SK-N-MC (cell line): ENCODE data around the gene C6orf47.

Experiments
- DNase-seq: peaks from one replicate; pipeline ENCODE4 v3.0.0-alpha.2; 2011; ENCODE audit warnings: low read depth, low spot score
- H3K27ac ChIP-seq: fragments of 200-600 bp; sonication (generic); 2 replicates; pipeline ENCODE4 v1.5.1; 2016; ENCODE audit warnings: mixed run types
- H3K36me3 ChIP-seq: fragments of 200-600 bp; sonication (generic); 2 replicates; pipeline ENCODE4 v1.6.1; 2017; ENCODE audit warnings: antibody characterized with exemption, low read length, mixed read lengths; ENCODE audit not compliant: insufficient read depth
- H3K4me3 ChIP-seq: fragments of 200-600 bp; sonication (generic); 2 replicates; pipeline ENCODE4 v1.5.1; 2016
- H3K9ac ChIP-seq: fragments of 200-600 bp; sonication (generic); 2 replicates; pipeline ENCODE4 v1.8.0; 2017; ENCODE audit warnings: mixed run types, mixed read lengths; ENCODE audit not compliant: insufficient read length
- H3K9me3 ChIP-seq: fragments of 200-600 bp; sonication (generic); 2 replicates; pipeline ENCODE4 v1.6.1; 2017; ENCODE audit warnings: low read depth, mild to moderate bottlenecking, antibody characterized with exemption, low read length, moderate library complexity, mixed read lengths
- EZH2 ChIP-seq: fragments of 200-600 bp; sonication (generic); IDR thresholded peaks from one replicate; pipeline ENCODE4 v1.6.1; 2017; ENCODE audit warnings: antibody characterized with exemption
- FOXP2 ChIP-seq: optimal IDR thresholded peaks from 2 replicates; pipeline ENCODE3; 2011; ENCODE audit warnings: mild to moderate bottlenecking, moderate library complexity; ENCODE audit not compliant: insufficient read depth; ENCODE audit errors: extremely low read length, control extremely low read depth
- POLR2AphosphoS5 ChIP-seq: IDR thresholded peaks from 2 replicates; pipeline ENCODE4 v1.6.1; 2012; ENCODE audit warnings: mild to moderate bottlenecking, low read depth, low read length, borderline replicate concordance

Gene C6orf47

DNA sequence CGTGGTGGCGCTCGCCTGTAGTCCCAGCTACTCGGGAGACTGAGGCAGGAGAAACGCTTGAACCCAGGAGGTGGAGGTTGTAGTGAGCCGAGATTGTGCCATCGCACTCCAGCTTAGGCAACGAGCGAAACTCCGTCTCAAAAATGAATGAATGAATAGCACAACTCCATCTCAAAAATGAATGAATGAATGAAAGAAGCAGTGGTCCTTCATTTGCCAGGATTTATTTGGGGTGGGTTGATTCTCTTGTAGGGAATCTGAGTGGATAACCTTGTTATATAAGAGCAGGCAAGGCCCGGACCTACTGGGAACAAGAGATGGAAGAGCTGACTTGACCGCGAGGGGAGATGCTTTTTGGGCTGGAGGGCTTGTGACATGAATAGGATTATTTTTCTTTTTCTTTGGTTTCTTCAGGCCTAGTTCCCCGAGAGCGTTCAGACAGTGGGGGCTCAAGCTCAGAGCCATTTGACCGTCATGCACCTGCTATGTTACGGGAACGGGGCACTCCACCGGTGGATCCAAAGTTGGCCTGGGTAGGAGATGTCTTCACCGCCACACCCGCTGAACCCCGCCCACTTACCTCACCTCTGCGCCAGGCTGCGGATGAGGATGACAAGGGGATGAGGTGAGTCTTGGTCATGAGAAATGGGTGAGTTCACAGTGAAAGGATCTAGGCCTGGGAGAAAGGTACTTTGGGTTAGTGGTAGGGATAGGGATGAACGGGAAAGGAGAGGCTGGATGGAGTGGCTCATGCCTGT is 30.2 kb downstream of the C6orf47 start:
- Histone ChIP-seq H3K9me3 (no peaks in the 10 kb centered on the region), H3K4me3 (no peak overlapping the region), H3K9ac (no peak overlapping the region), H3K27ac (no peak overlapping the region), H3K36me3 (peaks cover 100% of the 10 kb centered on the region)
- TF ChIP-seq FOXP2 (no peak), POLR2AphosphoS5 (0 out of 2 replicates have a peak, but pooled peaks have one; percentile 13), EZH2 (no peak)
- DNase-seq = no peak

DNA sequence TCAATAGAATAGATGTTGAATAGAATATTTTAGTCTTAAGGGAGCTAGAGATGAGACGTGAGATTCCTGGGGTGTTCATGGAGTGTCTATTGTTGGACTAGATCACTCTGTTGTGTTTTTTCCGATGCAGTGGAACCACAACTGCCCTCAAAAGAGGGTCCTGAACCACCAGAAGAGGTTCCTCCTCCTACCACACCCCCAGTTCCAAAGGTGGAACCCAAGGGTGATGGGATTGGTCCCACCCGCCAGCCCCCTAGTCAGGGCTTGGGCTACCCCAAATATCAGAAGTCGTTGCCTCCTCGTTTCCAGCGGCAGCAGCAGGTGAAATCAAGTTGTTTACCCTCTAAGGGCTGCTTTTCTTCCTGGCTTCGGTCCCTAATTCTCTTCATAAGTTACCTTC is 31.6 kb downstream of the C6orf47 start:
- H3K9me3 ChIP-seq = no peaks in the 10 kb centered on the region
- no peak for DNase-seq
- peaks cover 100% of the 10 kb centered on the region for H3K36me3 ChIP-seq
- H3K4me3 ChIP-seq = no peak overlapping the region
- no peak overlapping the region for H3K9ac ChIP-seq
- TF ChIP-seq POLR2AphosphoS5 (no peak), FOXP2 (no peak), EZH2 (no peak)
- no peak overlapping the region; the same call in 1 of the 2 replicates for H3K27ac ChIP-seq

DNA sequence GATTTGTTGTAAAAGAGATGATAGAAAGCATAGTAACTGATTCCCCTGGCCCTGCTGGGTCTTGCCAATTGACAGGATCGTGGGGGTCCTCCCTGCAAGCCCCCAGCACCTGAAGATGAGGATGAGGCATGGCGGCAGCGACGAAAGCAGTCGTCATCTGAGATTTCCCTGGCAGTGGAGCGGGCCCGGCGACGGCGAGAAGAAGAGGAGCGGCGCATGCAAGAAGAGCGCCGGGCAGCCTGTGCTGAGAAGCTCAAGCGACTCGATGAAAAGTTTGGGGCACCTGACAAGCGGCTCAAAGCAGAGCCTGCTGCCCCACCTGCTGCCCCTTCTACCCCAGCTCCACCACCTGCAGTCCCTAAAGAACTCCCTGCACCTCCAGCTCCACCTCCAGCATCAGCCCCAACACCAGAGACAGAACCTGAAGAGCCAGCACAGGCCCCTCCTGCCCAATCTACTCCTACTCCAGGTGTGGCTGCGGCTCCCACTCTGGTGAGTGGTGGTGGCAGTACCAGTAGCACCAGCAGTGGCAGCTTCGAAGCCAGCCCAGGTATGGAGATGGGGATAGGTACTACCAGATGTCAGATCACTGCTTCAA is 32.8 kb downstream of the C6orf47 start:
- TF ChIP-seq FOXP2 = no peak
- TF ChIP-seq EZH2 = no peak
- TF ChIP-seq POLR2AphosphoS5 = no peak
- DNase-seq = no peak
- Histone ChIP-seq H3K9me3 (no peaks in the 10 kb centered on the region), H3K4me3 (no peak overlapping the region), H3K36me3 (peaks cover 100% of the 10 kb centered on the region), H3K27ac (no peak overlapping the region), H3K9ac (no peak overlapping the region)

DNA sequence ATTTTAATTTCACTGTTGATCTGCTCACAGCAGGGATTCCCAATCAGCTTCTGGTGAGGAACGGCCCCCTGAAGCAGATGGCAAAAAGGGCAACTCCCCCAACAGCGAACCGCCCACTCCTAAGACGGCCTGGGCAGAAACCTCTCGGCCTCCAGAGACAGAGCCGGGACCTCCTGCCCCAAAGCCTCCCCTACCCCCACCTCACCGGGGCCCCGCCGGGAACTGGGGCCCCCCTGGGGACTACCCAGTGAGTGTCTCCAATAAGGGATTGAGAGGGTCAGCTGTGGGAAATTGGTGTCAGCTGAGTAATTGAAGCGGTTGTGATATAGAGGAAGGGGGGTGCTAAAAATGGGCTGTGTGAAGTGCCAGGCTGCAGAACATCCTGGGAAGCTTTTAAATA is 33.6 kb downstream of the C6orf47 start:
- Histone ChIP-seq H3K27ac (no peak overlapping the region), H3K4me3 (no peak overlapping the region), H3K9me3 (no peaks in the 10 kb centered on the region), H3K36me3 (peaks cover 100% of the 10 kb centered on the region), H3K9ac (no peak overlapping the region)
- TF ChIP-seq EZH2 = no peak
- TF ChIP-seq FOXP2 = no peak
- no peak for TF ChIP-seq POLR2AphosphoS5
- DNase-seq = no peak

DNA sequence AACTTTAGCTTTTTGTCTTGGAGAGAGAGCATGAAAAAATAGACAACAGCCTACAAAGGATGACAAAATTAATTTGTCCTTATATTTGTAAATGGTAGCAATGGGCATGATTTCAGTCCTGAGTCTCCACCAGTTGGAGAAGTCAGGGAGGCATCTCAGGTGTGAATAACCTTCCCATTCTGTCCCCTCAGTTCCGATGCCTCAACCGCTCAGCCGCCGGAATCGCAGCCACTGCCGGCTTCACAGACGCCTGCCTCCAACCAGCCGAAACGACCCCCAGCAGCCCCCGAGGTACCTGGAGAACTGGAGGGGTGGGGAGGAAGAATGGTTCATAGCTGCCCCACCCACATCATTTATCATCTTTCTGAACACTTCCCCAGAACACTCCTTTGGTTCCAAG is 36.5 kb downstream of the C6orf47 start:
- TF ChIP-seq POLR2AphosphoS5 = no peak
- TF ChIP-seq EZH2 = no peak
- no peak for TF ChIP-seq FOXP2
- H3K4me3 ChIP-seq = no peak overlapping the region
- H3K36me3 ChIP-seq = peaks cover 78% of the 10 kb centered on the region
- no peaks in the 10 kb centered on the region for H3K9me3 ChIP-seq
- H3K27ac ChIP-seq = no peak overlapping the region
- H3K9ac ChIP-seq = no peak overlapping the region
- DNase-seq = no peak

DNA sequence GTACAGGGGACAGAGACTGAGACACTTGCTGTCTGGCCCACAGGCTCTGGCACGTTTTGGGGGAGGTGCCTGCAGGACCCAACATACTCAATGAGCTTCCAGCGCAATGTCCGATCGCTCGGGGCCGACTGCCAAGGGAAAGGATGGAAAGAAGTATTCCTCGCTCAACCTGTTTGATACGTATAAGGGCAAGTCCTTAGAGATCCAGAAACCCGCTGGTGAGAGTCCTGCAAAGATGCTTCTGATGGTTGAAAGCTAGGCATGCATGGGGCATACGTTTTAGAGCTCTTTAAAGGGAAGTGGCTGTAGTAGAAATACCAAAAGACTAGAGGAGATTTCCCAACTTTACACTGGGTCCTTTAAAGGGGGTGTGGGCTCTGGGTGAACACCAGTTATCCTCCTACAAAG is 37.9 kb downstream of the C6orf47 start:
- Histone ChIP-seq H3K36me3 (peaks cover 65% of the 10 kb centered on the region), H3K9me3 (no peaks in the 10 kb centered on the region), H3K4me3 (peak overlapping the region; percentile 100), H3K9ac (peak overlapping the region; percentile 99), H3K27ac (peak overlapping the region; percentile 98; the same call in 1 of the 2 replicates)
- no peak for TF ChIP-seq FOXP2
- no peak for TF ChIP-seq POLR2AphosphoS5
- TF ChIP-seq EZH2 = no peak
- DNase-seq = no peak

DNA sequence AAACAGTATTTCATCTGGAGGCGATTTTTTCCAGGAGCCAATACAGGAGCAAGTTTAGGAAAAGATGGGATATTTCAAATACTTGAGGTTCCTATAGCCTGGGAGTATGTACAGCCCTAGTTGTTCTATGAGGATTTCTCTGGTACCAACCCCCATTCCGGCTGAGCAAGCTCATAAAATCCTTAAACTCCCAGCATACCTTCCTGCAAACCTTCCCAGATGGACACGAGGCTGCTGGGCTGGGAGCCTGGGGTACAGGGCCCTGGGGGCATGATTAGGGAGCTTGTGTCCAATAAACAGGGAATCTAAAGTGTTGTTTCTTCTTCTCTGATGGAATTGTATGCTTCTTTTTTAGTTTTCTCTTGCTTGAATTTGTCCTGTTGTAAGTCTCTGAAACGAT is 38.6 kb downstream of the C6orf47 start:
- peak overlapping the region; percentile 98 for H3K27ac ChIP-seq
- TF ChIP-seq FOXP2 = no peak
- TF ChIP-seq EZH2 = no peak
- TF ChIP-seq POLR2AphosphoS5 = no peak
- peak overlapping the region; percentile 100 for H3K4me3 ChIP-seq
- peak overlapping the region; percentile 99 for H3K9ac ChIP-seq
- no peaks in the 10 kb centered on the region for H3K9me3 ChIP-seq
- no peak for DNase-seq
- H3K36me3 ChIP-seq = peaks cover 58% of the 10 kb centered on the region

DNA sequence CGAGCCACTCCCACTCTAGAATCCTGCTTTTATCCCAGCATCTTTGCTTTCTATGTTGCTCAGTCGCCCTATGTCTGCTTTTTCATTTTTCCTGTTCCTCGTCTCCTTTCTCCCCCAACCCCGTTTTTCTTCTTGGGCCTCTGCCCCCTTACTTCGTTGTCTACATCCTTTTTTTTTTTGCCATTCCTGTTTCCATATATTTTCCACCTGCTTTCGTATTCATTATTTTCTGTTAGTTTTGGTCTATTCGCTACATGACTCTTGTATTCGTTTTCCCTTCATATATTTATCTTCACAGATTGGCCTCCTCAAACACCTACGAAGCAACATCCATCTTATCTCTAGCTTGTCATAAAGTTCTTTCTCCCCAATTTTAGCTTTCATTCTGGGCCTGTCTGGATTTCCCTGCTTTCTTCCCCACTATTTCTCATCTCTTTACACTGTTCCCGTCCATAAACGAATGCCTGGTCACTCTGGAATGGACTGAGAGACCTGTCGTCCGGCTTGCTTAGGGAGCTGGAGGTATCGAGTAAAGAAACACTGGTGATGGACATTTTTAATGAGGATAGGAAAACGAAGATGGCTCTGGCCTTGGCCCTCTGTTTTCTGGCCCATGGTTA is 39.1 kb downstream of the C6orf47 start:
- Histone ChIP-seq H3K4me3 (peak overlapping the region; percentile 100), H3K27ac (peak overlapping the region; percentile 98), H3K36me3 (peaks cover 52% of the 10 kb centered on the region), H3K9ac (peak overlapping the region; percentile 99), H3K9me3 (no peaks in the 10 kb centered on the region)
- DNase-seq = no peak
- TF ChIP-seq FOXP2 = no peak
- TF ChIP-seq POLR2AphosphoS5 = no peak
- no peak for TF ChIP-seq EZH2
